Esophagus mucosa (tissue), 1 donor: ENCODE data around the gene FBP1. TPM values are rescaled to one million over a fixed set of nuclear protein-coding genes. Genes with fewer than 3 reads are reported as not detected.

Experiments used
- ATAC-seq: fragments of 200-7000 bp; cut with Tn5 transposase; one replicate; pipeline ENCODE4 v1.9.1; 2020
- total RNA-seq: library from RNA; stranded (reverse); gene quantifications from one replicate; pipeline ENCODE4 v1.2.4, GENCODE V29; 2023
- donor health status: DM: yes; HTN: yes; CAD: no.

FBP1 gene
- total RNA-seq, result 1.2 TPM

DNA sequence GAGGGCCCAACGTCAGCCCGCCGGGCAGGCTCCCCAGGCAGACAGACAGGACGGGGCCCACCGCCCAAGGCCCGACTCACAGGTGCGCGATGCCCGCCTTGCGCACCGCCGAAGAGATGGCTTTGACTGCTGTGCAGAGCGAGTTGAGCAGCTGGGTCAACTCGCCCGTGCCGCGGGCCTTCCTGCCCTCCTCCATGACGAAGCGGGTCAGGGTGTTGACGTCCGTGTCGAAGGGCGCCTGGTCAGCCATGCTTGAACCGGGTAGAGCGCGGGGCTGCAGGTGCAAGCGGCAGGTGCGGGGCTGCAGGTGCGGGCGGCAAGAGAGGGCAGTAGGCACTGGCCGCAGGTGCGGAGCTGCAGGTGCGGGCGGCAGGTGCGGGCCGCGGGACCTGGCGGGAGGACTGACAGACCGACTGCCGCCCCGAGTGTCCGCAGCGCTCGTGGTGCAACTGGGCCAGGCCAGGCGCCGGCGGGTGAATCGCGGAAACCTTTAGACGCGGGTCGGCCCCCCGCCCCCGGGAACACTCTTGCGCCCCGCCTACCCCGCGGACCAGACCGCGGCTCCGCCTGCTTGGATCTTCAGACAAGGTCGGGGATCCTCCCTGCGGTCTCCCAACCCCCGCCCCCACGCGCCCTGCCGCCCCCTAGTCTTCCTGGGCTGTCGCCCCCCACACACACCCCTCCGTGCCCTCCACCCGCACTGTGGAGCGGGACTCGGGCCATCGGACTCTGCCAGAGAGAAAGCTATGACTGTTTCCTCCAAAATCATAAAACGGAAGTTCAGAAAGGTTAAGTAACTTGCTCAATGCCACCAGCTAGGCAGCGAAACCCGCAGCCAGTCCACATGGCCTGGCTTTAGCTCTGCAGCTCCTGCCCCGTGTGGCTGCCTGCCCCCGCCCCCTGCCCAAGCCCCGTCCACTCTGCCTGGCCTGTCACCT is at the start of gene FBP1:
FBP1 (minus strand) TSS at position 458 of the 938 bp plus-strand sequence; CDS start at position 250, 208 bp downstream.
- ATAC-seq, result peak; percentile 63

GRCh38 chr9:94687451-94687850 is 48.1 kb upstream of the FBP1 start:
- no peak for ATAC-seq

- ATAC-seq, result no peak
Observed at GRCh38 chr9:94685359-94685758, 46.0 kb upstream of the FBP1 start.

DNA sequence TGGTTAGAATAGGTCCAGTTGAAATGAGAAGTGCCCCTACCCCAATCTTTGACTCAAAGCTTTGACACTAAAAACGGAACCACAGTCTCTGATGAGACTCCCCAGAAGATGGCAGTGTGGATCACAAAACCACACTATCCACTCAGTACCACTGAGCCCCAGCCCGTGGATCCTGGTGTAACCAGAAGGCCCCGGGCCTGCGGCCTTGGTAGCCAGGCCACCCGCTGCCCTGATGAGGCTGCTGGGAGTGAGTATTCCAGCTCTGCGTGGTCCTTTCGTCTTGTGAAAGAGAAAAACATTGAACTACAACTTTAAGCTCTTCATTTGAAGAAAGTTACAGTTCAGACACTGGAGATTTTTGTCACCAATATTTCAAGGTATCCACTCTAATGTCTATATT is 42.2 kb upstream of the FBP1 start:
- ATAC-seq, result peak; percentile 92

- no peak for ATAC-seq
Observed at GRCh38 chr9:94680621-94681020, 41.3 kb upstream of the FBP1 start.

DNA sequence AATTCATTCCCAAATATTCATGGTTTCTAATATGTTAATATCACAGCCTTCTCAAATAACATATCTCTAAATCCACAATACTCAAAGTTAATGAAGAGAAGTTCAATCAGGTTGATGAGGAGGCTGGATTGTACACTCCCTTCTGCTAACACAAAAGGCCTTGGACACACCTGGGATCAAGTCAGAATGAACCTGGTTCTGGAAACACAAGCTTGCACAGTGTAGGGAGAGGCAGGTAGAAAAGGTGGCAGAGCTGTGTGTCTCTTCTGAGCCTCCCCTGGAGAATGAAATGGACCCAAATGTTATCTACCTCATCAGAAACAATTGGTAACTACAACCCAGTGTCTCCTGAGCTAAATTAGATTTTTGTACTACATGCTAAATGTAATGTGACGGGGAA is 40.7 kb upstream of the FBP1 start:
- ATAC-seq, result peak; percentile 54

DNA sequence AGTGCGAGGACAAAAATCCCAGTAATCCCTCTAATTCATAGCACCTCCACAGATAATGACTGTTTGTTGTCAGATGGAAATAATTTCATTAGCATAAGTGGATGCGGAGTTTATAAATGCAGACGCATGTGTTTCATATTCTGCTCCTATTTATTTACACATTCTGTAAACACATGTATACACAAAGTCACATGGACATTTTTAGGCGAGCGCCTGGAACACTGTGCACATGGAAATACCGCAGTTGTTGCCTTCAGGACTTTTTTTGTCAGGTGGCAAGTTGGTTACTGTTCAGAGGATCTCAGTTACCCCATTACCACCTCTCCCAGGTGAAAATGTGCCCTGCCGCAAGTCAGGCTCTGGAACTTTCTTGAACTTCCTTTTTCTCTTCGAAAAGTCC is 40.3 kb upstream of the FBP1 start:
- ATAC-seq, result no peak

DNA sequence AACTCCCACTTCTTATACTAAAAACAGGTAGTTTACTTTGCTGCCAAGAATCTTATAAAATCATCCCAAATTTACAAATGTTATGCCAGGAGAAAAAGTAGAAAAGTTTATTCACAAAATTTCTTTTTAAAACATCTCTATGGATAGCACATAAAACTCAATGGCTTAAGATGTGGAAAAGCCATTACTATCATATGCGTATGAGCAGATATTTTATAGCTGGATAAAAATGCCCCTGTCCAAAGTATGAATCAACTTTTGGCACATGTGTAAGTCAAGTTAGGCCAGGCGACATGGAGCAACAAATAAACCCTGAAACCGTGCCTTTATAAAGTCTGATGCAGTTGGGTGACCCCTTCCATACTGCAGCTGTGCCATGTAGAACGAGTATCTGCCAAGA is 38.6 kb upstream of the FBP1 start:
- ATAC-seq, result no peak

DNA sequence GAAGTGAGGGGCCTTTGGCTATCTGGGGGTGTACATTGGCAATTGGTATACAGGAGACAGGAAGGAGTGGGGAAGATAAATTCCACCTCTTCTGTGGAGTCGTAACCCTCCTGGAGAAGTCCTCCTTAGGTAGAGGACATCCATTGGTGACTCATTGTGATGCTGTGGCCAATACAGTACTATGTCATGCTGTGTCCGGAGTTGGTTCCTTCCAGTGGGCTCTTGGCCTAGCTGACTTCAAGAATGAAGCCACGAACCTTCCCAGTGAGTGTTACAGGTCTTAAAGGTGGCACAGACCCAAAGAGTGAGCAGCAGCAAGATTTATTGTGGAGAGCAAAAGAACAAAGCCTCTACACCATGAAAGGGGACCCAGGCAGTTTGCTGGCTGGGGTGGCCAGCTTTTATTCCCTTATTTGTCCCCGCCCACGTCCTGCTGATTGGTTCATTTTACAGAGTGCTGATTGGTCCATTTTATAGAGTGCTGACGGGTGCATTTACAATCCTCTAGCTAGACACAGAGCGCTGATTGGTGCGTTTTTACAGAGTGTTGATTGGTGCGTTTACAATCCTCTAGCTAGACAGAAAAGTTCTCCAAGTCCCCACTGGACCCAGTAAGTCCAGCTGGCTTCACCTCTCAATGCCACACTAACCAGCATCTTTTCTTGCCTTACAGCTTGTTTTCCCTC is 37.3 kb upstream of the FBP1 start:
- ATAC-seq, result no peak

DNA sequence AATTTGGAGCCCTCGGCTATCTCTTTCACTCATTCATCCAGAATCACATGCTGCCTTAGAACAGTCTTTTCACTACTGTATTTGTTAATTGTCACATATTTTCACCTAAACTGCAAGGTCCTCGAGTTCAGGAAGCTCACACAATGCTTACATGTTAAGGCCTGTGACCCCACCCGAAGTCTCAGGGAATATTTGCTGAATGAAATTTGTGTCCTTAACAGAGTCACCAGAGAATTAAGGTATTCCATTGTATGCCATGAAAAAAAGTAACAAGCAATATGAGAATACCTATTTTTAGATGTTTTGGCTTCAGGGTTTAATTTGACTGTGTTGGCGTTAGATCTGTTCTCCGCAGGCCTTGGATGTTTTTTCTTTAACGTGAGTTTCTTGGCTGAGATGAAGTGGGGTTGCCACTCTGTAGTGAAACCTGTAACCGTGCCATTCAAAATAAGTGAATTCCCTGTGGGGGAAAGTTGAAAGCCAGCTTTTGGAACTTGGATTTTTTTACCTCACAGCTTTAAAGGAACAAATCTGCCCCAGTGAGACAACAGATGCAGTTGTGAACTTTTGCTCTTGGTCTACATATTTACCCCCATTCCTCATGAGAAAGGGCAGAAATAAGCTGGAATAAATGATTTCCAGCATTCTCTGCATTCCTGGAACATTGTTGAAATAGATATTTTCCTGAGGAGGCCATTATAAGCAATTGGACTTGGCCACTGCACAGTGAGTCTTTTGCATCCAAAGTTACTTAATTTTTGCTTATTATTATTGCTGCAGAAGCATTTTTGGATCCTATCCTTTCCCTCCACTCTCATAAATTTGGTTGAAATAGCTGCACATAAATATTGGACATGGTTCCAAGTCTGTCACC is 35.9 kb upstream of the FBP1 start:
- no peak for ATAC-seq

DNA sequence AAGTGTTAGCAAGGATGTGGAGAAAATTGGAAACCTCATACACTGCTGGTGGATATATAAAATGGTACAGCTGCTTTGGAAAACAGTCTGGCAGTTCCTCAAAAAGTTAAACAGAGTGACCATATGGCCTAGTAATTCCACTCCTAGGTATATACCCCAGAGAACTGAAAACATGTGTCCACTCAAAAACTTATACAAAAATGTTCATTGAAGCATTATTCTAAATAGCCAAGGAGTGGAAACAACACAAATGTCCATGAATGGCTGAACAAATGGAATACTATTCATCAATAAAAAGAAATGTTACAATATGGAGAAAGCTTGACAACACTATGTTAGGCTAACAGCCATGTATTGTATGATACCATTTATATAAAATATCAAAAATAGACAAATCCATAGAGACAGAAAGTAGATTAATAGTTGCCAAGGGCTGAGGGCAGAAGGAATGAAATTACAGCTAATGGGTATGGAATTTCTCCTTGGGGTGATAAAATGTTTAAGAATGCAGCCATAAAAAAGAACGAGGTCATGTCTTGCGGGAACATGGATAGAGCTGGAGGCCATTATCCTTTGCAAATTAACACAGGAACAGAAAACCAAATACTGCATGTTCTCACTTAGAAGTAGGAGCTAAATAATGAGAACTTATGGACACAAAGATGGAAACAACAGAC is 33.6 kb upstream of the FBP1 start:
- ATAC-seq, result no peak

DNA sequence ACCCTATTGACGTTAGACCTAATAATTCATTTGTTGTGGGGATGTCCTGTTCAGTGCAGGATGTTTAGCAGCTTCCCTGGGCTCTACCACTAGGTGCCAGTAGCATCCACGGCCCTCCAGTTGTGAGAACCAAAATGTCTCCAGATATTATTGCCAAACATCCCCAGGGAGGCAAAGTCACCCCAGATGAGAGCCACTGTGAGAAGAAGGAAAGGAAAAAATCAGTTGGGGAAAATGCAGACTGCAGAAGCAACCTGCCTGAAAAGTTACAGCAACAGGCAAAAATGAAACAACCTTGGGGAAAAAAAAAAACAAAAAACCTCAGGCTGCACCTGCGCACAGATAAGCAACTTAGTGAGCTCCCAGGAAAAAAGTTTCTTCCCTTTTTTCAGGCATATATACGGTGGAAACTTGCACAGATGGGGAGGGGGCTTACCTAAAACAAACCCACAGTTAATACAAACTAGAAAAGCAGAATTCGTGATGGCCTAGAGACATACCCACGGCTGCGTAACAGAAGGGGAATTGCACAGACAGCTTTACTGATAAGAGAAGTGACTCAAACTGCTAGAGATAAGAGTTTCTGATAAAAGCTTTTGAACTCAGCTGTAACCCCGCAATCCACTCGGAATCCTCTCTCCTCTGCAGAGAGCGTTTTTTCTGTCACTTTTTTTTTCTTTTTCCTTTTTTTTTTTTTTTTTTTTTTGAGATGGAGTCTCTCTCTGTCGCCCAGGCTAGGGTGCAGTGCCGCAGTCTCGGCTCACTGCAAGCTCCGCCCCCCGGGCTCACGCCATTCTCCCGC is 29.8 kb upstream of the FBP1 start:
- ATAC-seq, result peak; percentile 87

- no peak for ATAC-seq
Observed at GRCh38 chr9:94668418-94668927, 29.2 kb upstream of the FBP1 start.

DNA sequence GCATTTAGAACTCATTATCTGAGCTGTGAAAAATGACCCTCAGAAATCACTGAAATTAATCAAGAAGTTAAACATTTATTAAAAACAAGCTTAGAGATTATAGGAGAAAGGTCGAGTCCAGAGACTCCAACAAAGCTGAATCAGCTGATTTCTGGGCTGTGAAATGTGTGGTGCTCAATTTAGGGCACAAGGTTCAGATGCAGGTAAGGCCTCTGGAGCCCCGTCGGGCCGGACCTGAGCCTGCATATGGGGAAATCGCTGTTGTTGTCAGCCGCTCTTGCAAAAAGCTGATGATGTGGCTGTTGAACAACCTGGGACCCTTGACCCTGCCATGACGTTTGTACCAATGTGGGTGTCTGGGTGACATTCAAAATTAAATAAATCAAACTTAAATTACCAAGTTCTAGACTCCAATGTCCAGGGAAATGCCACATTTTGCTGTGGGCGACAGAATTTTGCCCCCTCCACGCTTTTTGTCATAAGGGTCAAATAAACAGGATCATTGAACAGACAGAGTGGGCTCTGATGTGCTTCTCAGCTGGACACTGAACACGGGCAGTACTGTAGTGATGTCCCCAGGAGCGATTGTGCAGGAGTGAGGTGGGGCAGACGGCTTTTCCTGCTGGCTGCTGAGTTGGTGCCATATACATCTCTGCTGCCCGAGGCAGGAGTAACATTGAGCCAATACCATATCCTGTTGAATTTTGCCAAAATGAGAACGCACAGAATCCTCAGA is 27.2 kb upstream of the FBP1 start:
- no peak for ATAC-seq

GRCh38 chr9:94665613-94666012 is 26.3 kb upstream of the FBP1 start:
- ATAC-seq, result no peak

- no peak for ATAC-seq
Observed at GRCh38 chr9:94664801-94665200, 25.5 kb upstream of the FBP1 start.

GRCh38 chr9:94663640-94664039 is 24.3 kb upstream of the FBP1 start:
- no peak for ATAC-seq

DNA sequence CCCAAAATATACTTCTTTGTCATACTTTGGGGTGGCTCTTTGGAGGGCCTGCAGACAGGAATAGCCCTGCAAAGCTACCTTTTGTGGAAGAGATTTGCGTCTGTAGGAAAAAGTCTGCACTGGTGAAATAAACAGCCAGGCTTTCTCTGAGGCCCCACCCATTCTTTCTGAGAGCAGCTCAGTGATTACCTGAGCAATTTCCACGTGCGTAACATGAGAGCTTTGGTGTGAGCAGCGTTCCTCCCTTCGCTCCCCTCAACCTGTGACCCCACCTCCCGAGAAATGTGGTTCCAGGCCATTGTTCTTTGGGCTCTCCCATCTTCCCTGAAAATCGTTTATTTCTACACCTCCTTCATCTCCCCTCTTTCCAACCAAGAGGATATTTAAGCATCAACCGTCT is 23.8 kb upstream of the FBP1 start:
- ATAC-seq, result no peak

GRCh38 chr9:94657021-94657725 is 17.9 kb upstream of the FBP1 start:
- no peak for ATAC-seq

DNA sequence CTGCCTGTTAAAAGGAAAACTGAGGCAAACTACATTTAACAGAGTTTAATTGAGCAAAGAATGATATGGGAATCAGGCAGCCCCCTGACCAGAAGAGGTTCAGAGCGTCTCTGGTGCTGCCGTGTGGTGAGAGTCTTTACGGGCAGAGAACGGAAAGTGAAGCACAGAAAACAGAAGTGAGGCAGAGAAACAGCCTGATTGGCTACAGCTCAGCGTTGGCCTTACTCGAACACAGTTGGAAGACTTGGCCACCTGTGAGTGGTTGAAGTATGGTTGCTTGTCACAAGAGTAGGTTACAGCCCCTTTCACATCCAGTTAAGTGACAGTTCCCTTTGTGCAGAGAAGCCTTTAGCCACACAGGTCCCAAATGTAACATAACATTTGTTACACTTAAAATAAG is 16.9 kb upstream of the FBP1 start:
- ATAC-seq, result peak; percentile 73
